Breast epithelium (tissue), 3 donors: ENCODE results near the gene SMARCD1.

ENCODE experiments used
- CTCF ChIP-seq, 3 donors: fragments of 450-650 bp; IDR thresholded peaks; one replicate each; pipeline ENCODE4 v1.5.1; 2016 to 2017; ENCODE audit warnings: antibody characterized with exemption in 3 of 3, mild to moderate bottlenecking in 3 of 3, moderate library complexity in 3 of 3
- POLR2A ChIP-seq: fragments of 450-650 bp; IDR thresholded peaks from one replicate; pipeline ENCODE4 v1.6.1; 2016; ENCODE audit warnings: antibody characterized with exemption, mild to moderate bottlenecking, moderate library complexity

GRCh38 chr12:50149311-50149710 lies 64.2 kb downstream of the SMARCD1 start:
- TF ChIP-seq POLR2A (no peak), CTCF (IDR thresholded peaks at IDR 0.05) (no peak)
